NCI-H1694 treated with DMSO at 0.1 percent for 48 hours (cell line): Measurements from ENCODE around the gene MCHR1.

ENCODE experiments used
- DNase-seq: peaks from one replicate; lab custom pipeline; 2025; lab: John Stamatoyannopoulos, UW

Gene MCHR1

DNA sequence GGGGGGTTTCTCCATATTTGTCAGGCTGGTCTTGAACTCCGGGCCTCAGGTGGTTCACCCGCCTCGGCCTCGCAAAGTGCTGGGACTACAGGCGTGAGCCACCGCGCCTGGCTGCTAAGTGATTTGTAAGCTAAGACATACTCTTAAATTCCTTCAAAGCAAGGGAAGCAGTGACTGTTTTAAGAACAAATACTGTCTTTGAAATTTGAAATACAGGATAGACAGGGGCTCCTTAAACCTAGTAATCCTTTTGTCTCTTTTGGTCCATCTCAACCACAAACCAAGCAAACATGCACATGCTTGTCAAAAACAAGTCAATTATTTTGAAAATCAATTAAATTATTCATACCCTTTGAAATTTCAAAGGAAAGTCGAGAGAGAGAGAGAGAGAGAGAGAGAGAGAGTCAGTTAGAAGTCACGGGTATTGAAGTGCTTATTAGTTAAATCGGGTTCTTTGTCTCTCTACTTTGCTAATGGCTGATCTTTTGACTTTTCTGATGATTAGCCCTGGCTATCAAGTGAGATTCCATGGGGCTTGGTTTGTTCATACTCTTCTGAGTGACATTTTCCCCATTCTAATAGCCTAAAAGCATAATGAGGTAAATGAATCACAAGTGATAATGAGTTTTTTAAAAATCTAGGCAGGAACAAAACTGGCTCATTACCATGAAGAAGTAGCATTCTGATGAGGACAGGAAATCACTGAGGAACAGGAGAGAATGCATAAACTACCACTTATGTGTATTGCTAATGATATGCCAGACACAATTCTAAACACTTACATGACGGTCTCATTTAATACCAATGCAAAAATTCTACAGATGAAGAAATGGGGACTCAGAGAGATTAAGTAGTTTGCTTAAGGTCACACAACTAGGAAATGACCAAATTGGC, 48.0 kb downstream of the MCHR1 start:
- DNase-seq, result no peak

DNA sequence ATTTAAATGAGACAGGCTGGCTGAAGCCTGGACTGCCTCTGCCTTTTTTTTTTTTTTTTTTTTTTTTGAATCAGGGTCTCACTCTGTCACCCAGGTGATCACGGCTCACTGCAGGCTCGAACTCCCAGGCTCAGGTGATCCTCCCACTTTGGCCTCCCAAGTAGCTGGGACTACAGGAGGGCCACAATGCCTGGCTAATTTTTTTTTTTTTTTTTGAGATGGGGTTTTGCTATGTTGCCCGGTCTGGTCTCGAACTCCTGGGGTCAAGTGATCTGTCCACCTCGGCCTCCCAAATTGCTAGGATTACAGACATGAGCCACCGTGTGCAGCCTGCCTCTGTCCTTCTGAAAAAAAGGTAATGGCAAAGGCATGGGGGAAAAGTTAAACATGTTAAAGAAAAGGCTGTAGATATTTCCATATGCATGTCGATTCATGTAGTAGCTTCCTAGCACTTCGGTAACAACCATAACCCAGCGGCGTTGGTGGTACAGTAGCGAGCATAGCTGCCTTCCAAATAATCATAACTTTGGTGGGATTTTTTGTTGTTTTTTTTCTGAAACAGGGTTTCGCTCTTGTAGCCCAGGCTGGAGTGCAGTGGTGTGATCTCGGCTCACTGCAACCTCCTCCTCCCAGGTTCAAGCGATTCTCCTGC, 48.8 kb downstream of the MCHR1 start:
- DNase-seq, result no peak

DNA sequence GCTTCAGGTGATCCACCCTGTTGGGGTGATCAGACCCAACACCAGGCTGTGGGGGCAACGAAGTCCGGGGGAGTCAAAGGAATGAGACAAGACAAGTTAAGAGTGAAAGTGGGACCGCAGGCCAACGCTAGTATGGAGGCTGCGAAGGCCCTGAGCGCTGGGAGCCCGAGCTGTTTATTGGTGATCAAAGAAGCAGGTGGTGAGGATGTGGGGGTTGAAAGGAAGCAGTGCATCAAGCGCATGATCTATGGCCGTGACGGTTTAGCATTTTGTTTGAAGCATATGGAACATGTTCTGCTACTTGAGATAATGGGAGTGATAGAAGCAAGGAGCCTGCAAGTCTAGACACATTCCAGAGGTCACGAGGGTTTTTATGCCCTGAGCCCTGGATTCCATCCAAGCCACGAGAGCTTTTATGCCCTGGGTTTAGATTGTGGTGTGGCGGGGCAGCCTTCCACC, 49.5 kb downstream of the MCHR1 start:
- DNase-seq, result no peak

DNA sequence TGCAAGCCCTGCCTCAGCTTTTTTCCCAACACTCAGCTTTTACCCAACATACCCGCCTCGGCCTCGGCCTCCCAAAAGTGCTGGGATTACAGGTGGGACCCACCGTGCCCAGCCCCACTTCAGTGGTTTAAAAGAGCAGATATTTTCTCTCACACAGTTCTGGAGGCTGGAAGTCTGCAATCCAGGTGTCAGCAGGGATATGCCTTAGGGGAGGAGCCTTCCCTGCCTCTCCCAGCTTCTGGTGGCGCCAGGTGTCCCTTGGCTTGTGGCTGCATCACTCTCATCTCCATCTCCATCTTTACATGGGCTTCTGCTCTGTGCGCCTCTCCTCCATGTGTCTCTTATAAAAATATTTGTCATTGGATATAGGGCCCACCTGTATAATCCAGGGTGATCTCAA, 50.0 kb downstream of the MCHR1 start:
- no peak for DNase-seq
